H1 (cell line): ENCODE results near the gene LSM10. TPM values are rescaled to one million over a fixed set of nuclear protein-coding genes. Genes with fewer than 3 reads are reported as not detected.

ENCODE experiments used
- CTCF ChIA-PET: fragments of 300-600 bp; sonication (Branson Sonifier 250); formaldehyde crosslinking; loops from one replicate; lab custom pipeline; 2021; ENCODE audit not compliant: partially characterized antibody; lab: Charles Lee
- POLR2A ChIA-PET: fragments of 300-600 bp; sonication (Branson Sonifier 250); formaldehyde crosslinking; loops from one replicate; lab custom pipeline; 2021; ENCODE audit warnings: inconsistent platforms; ENCODE audit not compliant: partially characterized antibody; lab: Charles Lee
- DNase-seq, 2 experiments: peaks; one replicate each; pipeline versions ENCODE4 v3.0.0 to v3.0.0-alpha.2; 2010 to 2022; ENCODE audit warnings: low spot score in 2 of 2, low read depth in 1 of 2, mixed read lengths in 1 of 2
- FAIRE-seq: peaks from 2 replicates; lab custom pipeline; 2011; peaks lifted over from hg19 to GRCh38; lab: Jason Lieb, UNC
- H2AFZ ChIP-seq: 2 replicates; pipeline ENCODE4 v1.8.1; 2012; ENCODE audit warnings: low read length, inconsistent platforms
- H2AK5ac ChIP-seq: 2 replicates; pipeline ENCODE4 v1.6.1; 2013; ENCODE audit warnings: low read depth, low read length
- H2BK120ac ChIP-seq: replicated peaks from 2 replicates; pipeline ENCODE3; 2013; ENCODE audit warnings: low read depth, low read length, inconsistent platforms
- H2BK12ac ChIP-seq: 2 replicates; pipeline ENCODE4 v1.6.1; 2013; ENCODE audit warnings: low read depth, low read length
- H2BK15ac ChIP-seq: 2 replicates; pipeline ENCODE4 v1.6.1; 2013; ENCODE audit warnings: low read length
- H2BK20ac ChIP-seq: 2 replicates; pipeline ENCODE4 v1.6.1; 2013; ENCODE audit warnings: low read length
- H2BK5ac ChIP-seq: 2 replicates; pipeline ENCODE4 v1.6.1; 2013; ENCODE audit warnings: low read depth, low read length
- H3K14ac ChIP-seq: 2 replicates; pipeline ENCODE4 v1.6.1; 2013; ENCODE audit warnings: inconsistent platforms; ENCODE audit not compliant: insufficient read length
- H3K18ac ChIP-seq: 2 replicates; pipeline ENCODE4 v1.6.1; 2013; ENCODE audit warnings: low read length; ENCODE audit errors: extremely low read depth
- H3K23ac ChIP-seq: 2 replicates; pipeline ENCODE4 v1.6.1; 2013; ENCODE audit warnings: inconsistent platforms; ENCODE audit not compliant: insufficient read length
- H3K23me2 ChIP-seq: 2 replicates; pipeline ENCODE4 v1.6.1; 2013; ENCODE audit warnings: low read depth, low read length
- H3K27ac ChIP-seq: 2 replicates; pipeline ENCODE4 v1.6.1; 2011; ENCODE audit warnings: low read depth, low read length, inconsistent platforms
- H3K27me3 ChIP-seq, 4 experiments: replicated peaks in 1 of 4; 1 replicate in 1 of 4; 2 replicates in 3 of 4; pipeline versions ENCODE4 v1.6.1 to v1.8.1; 2011 to 2013; ENCODE audit warnings: low read length in 3 of 4, mild to moderate bottlenecking in 3 of 4, inconsistent platforms in 2 of 4, mixed read lengths in 2 of 4, moderate library complexity in 1 of 4; ENCODE audit not compliant: control insufficient read depth in 3 of 4, insufficient read depth in 3 of 4; ENCODE audit errors: extremely low read depth in 1 of 4
- H3K36me3 ChIP-seq, 4 experiments: 2 replicates each; pipeline versions ENCODE4 v1.6.1 to v1.8.1; 2011 to 2013; ENCODE audit warnings: mild to moderate bottlenecking in 4 of 4, low read length in 3 of 4, moderate library complexity in 2 of 4, control low read depth in 1 of 4, inconsistent platforms in 1 of 4; ENCODE audit not compliant: insufficient read depth in 4 of 4, control insufficient read depth in 2 of 4
- H3K4ac ChIP-seq: replicated peaks from 2 replicates; pipeline ENCODE3; 2013; ENCODE audit warnings: low read length, low read depth, mixed read lengths, inconsistent platforms; ENCODE audit not compliant: insufficient read length
- H3K4me1 ChIP-seq, 4 experiments: replicated peaks in 1 of 4; 1 replicate in 1 of 4; 2 replicates in 3 of 4; pipeline versions ENCODE4 v1.6.1 to v1.8.1; 2011 to 2013; ENCODE audit warnings: low read length in 3 of 4, inconsistent platforms in 2 of 4, mixed read lengths in 1 of 4; ENCODE audit not compliant: insufficient read depth in 4 of 4, control insufficient read depth in 3 of 4
- H3K4me2 ChIP-seq, 2 experiments: 2 replicates each; pipeline versions ENCODE4 v1.6.1 to v1.8.1; 2011 to 2013; ENCODE audit warnings: low read depth in 2 of 2, low read length in 2 of 2, control low read depth in 1 of 2, inconsistent platforms in 1 of 2, mild to moderate bottlenecking in 1 of 2; ENCODE audit not compliant: insufficient read depth in 1 of 2
- H3K4me3 ChIP-seq, 4 experiments: fragments of 200-600, 300-600 bp in 1 of 4; sonication (generic), shearing (Covaris generic), sonication (Bioruptor Twin) in 1 of 4; 2 replicates each; pipeline versions ENCODE4 v1.5.1 to v1.8.1; 2011 to 2016; ENCODE audit warnings: low read length in 4 of 4, low read depth in 3 of 4, control low read depth in 2 of 4, inconsistent platforms in 2 of 4, mild to moderate bottlenecking in 2 of 4, mixed read lengths in 1 of 4, moderate library complexity in 1 of 4; ENCODE audit not compliant: insufficient read depth in 2 of 4; ENCODE audit errors: extremely low read depth in 1 of 4
- H3K56ac ChIP-seq: replicated peaks from 2 replicates; pipeline ENCODE3; 2013; ENCODE audit warnings: low read depth, mild to moderate bottlenecking, mixed read lengths, low read length, inconsistent platforms; ENCODE audit not compliant: insufficient read length
- H3K79me1 ChIP-seq: 2 replicates; pipeline ENCODE4 v1.6.1; 2013; ENCODE audit warnings: low read depth, low read length, control low read depth
- H3K79me2 ChIP-seq, 2 experiments: 2 replicates each; pipeline versions ENCODE4 v1.6.1 to v1.8.1; 2012 to 2013; ENCODE audit warnings: low read length in 2 of 2, mild to moderate bottlenecking in 2 of 2, inconsistent platforms in 1 of 2; ENCODE audit not compliant: insufficient read depth in 2 of 2, control insufficient read depth in 1 of 2
- H3K9ac ChIP-seq, 4 experiments: replicated peaks in 1 of 4; 1 replicate in 1 of 4; 2 replicates in 3 of 4; pipeline versions ENCODE4 v1.6.1 to v1.8.1; 2011 to 2013; ENCODE audit warnings: low read depth in 3 of 4, low read length in 3 of 4, control low read depth in 2 of 4, mild to moderate bottlenecking in 2 of 4, moderate library complexity in 2 of 4, inconsistent platforms in 1 of 4; ENCODE audit errors: extremely low read depth in 1 of 4
- H3K9me3 ChIP-seq, 2 experiments: 2 replicates each; pipeline versions ENCODE4 v1.6.1 to v1.8.1; 2012 to 2013; ENCODE audit warnings: mild to moderate bottlenecking in 2 of 2, moderate library complexity in 2 of 2, control low read depth in 1 of 2, inconsistent platforms in 1 of 2, low read depth in 1 of 2, low read length in 1 of 2, mixed read lengths in 1 of 2; ENCODE audit not compliant: insufficient read depth in 2 of 2
- H4K20me1 ChIP-seq, 2 experiments: replicated peaks in 1 of 2; 2 replicates each; pipeline versions ENCODE3 to v1.8.1; 2011 to 2013; ENCODE audit warnings: inconsistent platforms in 2 of 2, low read length in 2 of 2, mild to moderate bottlenecking in 1 of 2; ENCODE audit not compliant: insufficient read depth in 2 of 2, control insufficient read depth in 1 of 2
- H4K5ac ChIP-seq: 2 replicates; pipeline ENCODE4 v1.6.1; 2013; ENCODE audit warnings: low read length, low read depth, mixed read lengths, inconsistent platforms; ENCODE audit not compliant: insufficient read length
- H4K8ac ChIP-seq: 2 replicates; pipeline ENCODE4 v1.8.0; 2013; ENCODE audit warnings: mild to moderate bottlenecking, moderate library complexity, low read length, inconsistent platforms; ENCODE audit not compliant: insufficient read depth; ENCODE audit errors: extremely low read depth
- H4K91ac ChIP-seq: replicated peaks from 2 replicates; pipeline ENCODE3; 2013; ENCODE audit warnings: low read length, mixed read lengths, inconsistent platforms; ENCODE audit not compliant: insufficient read length
- BACH1 ChIP-seq: IDR thresholded peaks from 2 replicates; pipeline ENCODE4 v1.6.1; 2012; ENCODE audit warnings: low read length, improper control_type of control experiment
- CTCF ChIP-seq, 3 experiments: IDR thresholded peaks; 1 replicate in 2 of 3; 2 replicates in 1 of 3; pipeline versions ENCODE4 v1.5.1 to v1.6.1; 2011; ENCODE audit warnings: low read length in 3 of 3, mild to moderate bottlenecking in 3 of 3, inconsistent platforms in 2 of 3, low read depth in 1 of 3, moderate library complexity in 1 of 3; ENCODE audit not compliant: insufficient read depth in 1 of 3; ENCODE audit errors: control extremely low read depth in 1 of 3
- GTF2F1 ChIP-seq: IDR thresholded peaks from 2 replicates; pipeline ENCODE4 v1.6.1; 2012; ENCODE audit warnings: low read depth, low read length, improper control_type of control experiment, borderline replicate concordance
- KDM4A ChIP-seq: IDR thresholded peaks from one replicate; pipeline ENCODE4 v1.7.1; 2012; ENCODE audit warnings: low read depth, mild to moderate bottlenecking, moderate library complexity, low read length, inconsistent platforms; ENCODE audit not compliant: severe bottlenecking
- MAFK ChIP-seq: IDR thresholded peaks from 2 replicates; pipeline ENCODE4 v1.6.1; 2012; ENCODE audit warnings: low read depth, mild to moderate bottlenecking, improper control_type of control experiment, low read length
- NANOG ChIP-seq: IDR thresholded peaks from 2 replicates; pipeline ENCODE4 v1.6.1; 2011; ENCODE audit warnings: low read length, low read depth, mild to moderate bottlenecking, inconsistent platforms; ENCODE audit not compliant: insufficient read depth, poor library complexity, severe bottlenecking
- SAP30 ChIP-seq: fragments of 300-600 bp; sonication (generic); IDR thresholded peaks from 2 replicates; pipeline ENCODE4 v1.7.1; 2012; ENCODE audit warnings: low read length, moderate library complexity, mild to moderate bottlenecking, inconsistent platforms; ENCODE audit not compliant: insufficient read depth, insufficient replicate concordance
- SIN3A ChIP-seq, 2 experiments: IDR thresholded peaks in 1 of 2; conservative IDR thresholded peaks in 1 of 2; 2 replicates each; pipeline ENCODE4 v1.6.1; 2011 to 2012; ENCODE audit warnings: low read length in 2 of 2, improper control_type of control experiment in 1 of 2, low read depth in 1 of 2, mild to moderate bottlenecking in 1 of 2
- SP1 ChIP-seq: IDR thresholded peaks from 2 replicates; pipeline ENCODE4 v1.6.1; 2011; ENCODE audit warnings: low read depth, low read length
- WGBS, 2 experiments: shearing (Covaris generic) in 1 of 2; methylation state at CpG; one replicate each; pipeline versions ENCODE4 v1.1.6 to v1.1.7; 2013 to 2015; ENCODE audit warnings: low lambda C conversion rate in 2 of 2, mixed read lengths in 2 of 2, inconsistent platforms in 1 of 2, low coverage in 1 of 2, missing lambda C conversion rate in 1 of 2; ENCODE audit not compliant: insufficient replicate concordance in 2 of 2, insufficient coverage in 1 of 2, insufficient read length in 1 of 2; ENCODE audit errors: extremely low coverage in 1 of 2, missing lambda C conversion rate in 1 of 2; 5-methylcytosine and 5-hydroxymethylcytosine counted together
- polyA plus RNA-seq, 7 experiments: library from polyadenylated mRNA; depleted of rRNA in 3 of 7; stranded (reverse) in 5 of 7; unstranded in 2 of 7; fragments of >200 nt in 5 of 7; fragments of 200-250 nt in 2 of 7; gene quantifications; 1 replicate in 5 of 7; 2 replicates in 1 of 7; 4 replicates in 1 of 7; pipeline versions ENCODE4 v1.2.1 to v1.2.3, GENCODE V29; 2011 to 2013; ENCODE audit warnings: missing spikeins in 2 of 7, mixed read lengths in 2 of 7
- total RNA-seq: library from RNA; stranded (reverse); fragmentation: NEBNext Ultra II Directional; extraction: Animal tissue kit (Norgen Biotek cat#: 25700); gene quantifications from 2 replicates; pipeline ENCODE4 v1.2.1, GENCODE V29; 2021
- TF ChIP-seq, protein P1 (sequence below): IDR thresholded peaks from 2 replicates; pipeline ENCODE4 v1.6.1; 2011; ENCODE audit warnings: low read length, improper control_type of control experiment

Gene LSM10
- total and polyA plus RNA-seq, 2 of the 8 experiments (the other 6 are each of a cell fraction or from before 2014, with no cell fraction given) = 59.5 to 140 TPM

DNA sequence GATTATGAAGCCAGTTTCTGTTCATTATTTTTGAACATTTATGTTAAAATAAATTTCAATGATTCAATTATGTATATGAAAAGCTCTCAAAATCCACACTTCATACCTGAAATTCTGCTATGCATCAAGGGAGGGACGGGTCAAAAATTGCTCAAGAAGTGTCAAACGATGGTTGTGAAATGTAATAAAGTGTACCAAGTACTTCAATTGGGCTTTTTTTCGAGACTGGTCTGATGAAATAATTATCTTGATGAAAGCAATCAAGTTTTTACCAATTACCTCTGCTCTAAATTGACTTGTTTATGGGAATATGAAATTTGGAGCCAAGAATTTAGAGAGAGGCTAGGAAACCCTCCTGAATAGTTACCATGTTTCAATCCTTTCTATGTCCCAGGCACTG is 44.6 kb upstream of the LSM10 start:
- WGBS, 2 experiments = 85% methylated on average over 3 of the region's 3 CpGs; no CpG with 5 or more reads in 1 of the 2 experiments
- CTCF ChIA-PET = no interaction called here
- H2BK5ac ChIP-seq = no peak overlapping the region
- H3K4me2 ChIP-seq = no peak overlapping the region
- H3K23ac ChIP-seq = no peak overlapping the region
- H3K4me3 ChIP-seq = no peak overlapping the region
- no peak overlapping the region for H2BK12ac ChIP-seq
- H3K14ac ChIP-seq = no peak overlapping the region
- no peak overlapping the region for H3K56ac ChIP-seq
- POLR2A ChIA-PET = interaction anchor here (0.6 to 1.4 kb wide), 2 partner anchors 22 to 144 kb away, joined by 3 to 4 read pairs; partner anchors contain the start of gene MRPS15
- H3K4me1 ChIP-seq = peaks cover 0 to 3% (median 2%) of the 10 kb centered on the region in 4 experiments; a peak in 3 of 7 replicates
- H2BK120ac ChIP-seq = no peak overlapping the region
- no peak overlapping the region for H2AK5ac ChIP-seq
- H3K9me3 ChIP-seq = no peaks in the 10 kb centered on the region
- H3K27ac ChIP-seq = no peak overlapping the region
- no peaks in the 10 kb centered on the region for H3K27me3 ChIP-seq
- no peaks in the 10 kb centered on the region for H3K79me1 ChIP-seq
- no peak overlapping the region for H3K18ac ChIP-seq
- H3K36me3 ChIP-seq = no peaks in the 10 kb centered on the region
- H4K5ac ChIP-seq = no peak overlapping the region
- H3K79me2 ChIP-seq = no peaks in the 10 kb centered on the region
- FAIRE-seq (no peak), DNase-seq (no peak)
- H3K23me2 ChIP-seq = no peaks in the 10 kb centered on the region
- H4K20me1 ChIP-seq = no peaks in the 10 kb centered on the region
- no peak overlapping the region for H2AFZ ChIP-seq
- no peak overlapping the region for H2BK20ac ChIP-seq
- H3K4ac ChIP-seq = no peak overlapping the region
- no peak overlapping the region for H4K8ac ChIP-seq
- no peak overlapping the region for H3K9ac ChIP-seq
- no peak overlapping the region for H4K91ac ChIP-seq
- H2BK15ac ChIP-seq = no peak overlapping the region
- TF ChIP-seq MAFK (no peak), SP1 (no peak), BACH1 (no peak), SIN3A (conservative IDR thresholded peaks at IDR 0.05 in 1 of 2, IDR thresholded peaks at IDR 0.05 in 1 of 2; ENCODE audit: low read depth in 1 of 2, low read length in 2 of 2) (no peak), KDM4A (no peak), NANOG (no peak), SAP30 (no peak), GTF2F1 (no peak), CTCF (IDR thresholded peaks at IDR 0.05; ENCODE audit: control extremely low read depth in 1 of 3, insufficient read depth in 1 of 3, low read depth in 1 of 3, low read length in 3 of 3) (no peak)
- TF ChIP-seq, protein P1, sequence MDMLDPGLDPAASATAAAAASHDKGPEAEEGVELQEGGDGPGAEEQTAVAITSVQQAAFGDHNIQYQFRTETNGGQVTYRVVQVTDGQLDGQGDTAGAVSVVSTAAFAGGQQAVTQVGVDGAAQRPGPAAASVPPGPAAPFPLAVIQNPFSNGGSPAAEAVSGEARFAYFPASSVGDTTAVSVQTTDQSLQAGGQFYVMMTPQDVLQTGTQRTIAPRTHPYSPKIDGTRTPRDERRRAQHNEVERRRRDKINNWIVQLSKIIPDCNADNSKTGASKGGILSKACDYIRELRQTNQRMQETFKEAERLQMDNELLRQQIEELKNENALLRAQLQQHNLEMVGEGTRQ = no peak
